Common myeloid progenitor, CD34-positive (primary cell): Measurements from ENCODE around the gene AKAP1.
A peak's percentile ranks its signal among the peaks of the same experiment; 100 is the strongest.

Source experiments
- CTCF ChIA-PET: fragments of 350-600 bp; sonication (Branson Sonifier 250); formaldehyde crosslinking; loops from one replicate; lab custom pipeline; 2021; ENCODE audit warnings: antibody characterized with exemption; lab: Charles Lee
- POLR2A ChIA-PET: fragments of 350-600 bp; sonication (Branson Sonifier 250); formaldehyde crosslinking; loops from one replicate; lab custom pipeline; 2021; ENCODE audit warnings: antibody characterized with exemption; lab: Charles Lee
- DNase-seq, 3 donors: peaks; one replicate each; pipeline versions ENCODE4 v3.0.0 to v3.0.0-alpha.2; 2013
- H3K27ac ChIP-seq, 2 experiments: 1 replicate in 1 of 2; 2 replicates in 1 of 2; pipeline ENCODE4 v1.7.0; 2013; ENCODE audit warnings: inconsistent platforms in 2 of 2, low read length in 2 of 2, mild to moderate bottlenecking in 2 of 2, low read depth in 1 of 2, moderate library complexity in 1 of 2; ENCODE audit not compliant: severe bottlenecking in 2 of 2, insufficient read depth in 1 of 2, poor library complexity in 1 of 2
- H3K27me3 ChIP-seq, 5 experiments: replicated peaks in 2 of 5; 1 replicate in 3 of 5; 2 replicates in 2 of 5; pipeline versions ENCODE4 v1.6.1 to v1.7.0; 2013; ENCODE audit warnings: low read length in 4 of 5, mild to moderate bottlenecking in 2 of 5, moderate library complexity in 2 of 5, inconsistent platforms in 1 of 5; ENCODE audit not compliant: insufficient read depth in 5 of 5, control insufficient read depth in 4 of 5
- H3K36me3 ChIP-seq, 4 experiments: 1 replicate in 2 of 4; 2 replicates in 2 of 4; pipeline versions ENCODE4 v1.6.1 to v1.7.0; 2013; ENCODE audit warnings: low read length in 3 of 4, control low read depth in 1 of 4, mild to moderate bottlenecking in 1 of 4; ENCODE audit not compliant: control insufficient read depth in 4 of 4, insufficient read depth in 4 of 4
- H3K4me1 ChIP-seq, 4 experiments: 1 replicate in 3 of 4; 2 replicates in 1 of 4; pipeline versions ENCODE4 v1.6.1 to v1.7.1; 2013; ENCODE audit warnings: low read length in 3 of 4, mild to moderate bottlenecking in 3 of 4, control low read depth in 1 of 4, inconsistent platforms in 1 of 4, moderate library complexity in 1 of 4; ENCODE audit not compliant: control insufficient read depth in 4 of 4, insufficient read depth in 4 of 4; ENCODE audit errors: control extremely low read depth in 1 of 4
- H3K4me3 ChIP-seq, 7 experiments: 1 replicate in 4 of 7; 2 replicates in 3 of 7; pipeline versions ENCODE4 v1.5.1 to v1.7.0; 2013; ENCODE audit warnings: mild to moderate bottlenecking in 7 of 7, low read length in 6 of 7, moderate library complexity in 6 of 7, inconsistent platforms in 2 of 7, low read depth in 2 of 7, control low read depth in 1 of 7; ENCODE audit not compliant: insufficient read depth in 4 of 7, control insufficient read depth in 1 of 7; ENCODE audit errors: extremely low read depth in 1 of 7
- H3K9me3 ChIP-seq, 5 experiments: 1 replicate in 4 of 5; 2 replicates in 1 of 5; pipeline versions ENCODE4 v1.6.1 to v1.7.1; 2013; ENCODE audit warnings: low read length in 4 of 5, mild to moderate bottlenecking in 2 of 5, inconsistent platforms in 1 of 5, low read depth in 1 of 5, moderate library complexity in 1 of 5; ENCODE audit not compliant: control insufficient read depth in 4 of 5, insufficient read depth in 2 of 5; ENCODE audit errors: control extremely low read depth in 1 of 5
- WGBS: methylation state at CpG from one replicate; pipeline ENCODE4 v1.1.5; 2013; ENCODE audit not compliant: insufficient coverage; 5-methylcytosine and 5-hydroxymethylcytosine counted together

AKAP1 gene

DNA sequence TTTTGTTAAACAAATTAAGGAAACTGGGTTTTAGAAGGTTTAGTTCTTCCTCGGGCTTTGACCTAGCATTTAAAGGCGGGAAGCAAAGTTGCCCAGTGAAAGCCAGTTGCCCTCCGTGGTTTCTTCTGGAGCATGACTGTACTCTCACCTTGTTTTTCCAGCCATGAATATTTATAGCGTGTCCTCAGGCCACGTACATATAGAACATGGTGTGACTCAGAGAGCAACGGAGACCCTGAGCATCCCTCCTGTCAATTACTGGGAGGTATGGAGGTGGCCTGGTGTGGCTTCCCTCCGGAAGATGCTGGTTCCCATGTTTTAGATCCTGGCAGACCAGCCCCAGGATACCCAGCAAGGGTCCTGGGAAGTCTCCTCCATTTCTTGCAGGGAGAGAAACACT, 48.4 kb downstream of the AKAP1 start:
- DNase-seq, result no peak
- 89% methylated on average over 7 of the region's 7 CpGs for WGBS
- ChIA-PET CTCF (no interaction called here), POLR2A (no interaction called here)
- peaks cover 0 to 18% (median 13%) of the 10 kb centered on the region in 4 experiments for H3K4me1 ChIP-seq
- no peaks in the 10 kb centered on the region for H3K27me3 ChIP-seq
- H3K4me3 ChIP-seq, result no peak overlapping the region
- no peaks in the 10 kb centered on the region for H3K36me3 ChIP-seq
- no peaks in the 10 kb centered on the region for H3K9me3 ChIP-seq
- no peak overlapping the region for H3K27ac ChIP-seq

GRCh38 chr17:57135026-57135788, 50.2 kb downstream of the AKAP1 start:
- Histone ChIP-seq H3K27me3 (no peaks in the 10 kb centered on the region), H3K27ac (no peak overlapping the region), H3K36me3 (no peaks in the 10 kb centered on the region), H3K4me3 (no peak overlapping the region), H3K4me1 (peaks cover 0 to 18% (median 13%) of the 10 kb centered on the region in 4 experiments), H3K9me3 (no peaks in the 10 kb centered on the region)
- ChIA-PET CTCF (interaction anchor here (0.6 to 1.4 kb wide), 4 partner anchors 9 to 648 kb away, joined by 3 to 6 read pairs (median 4); no protein-coding TSS in a partner anchor), POLR2A (no interaction called here)
- WGBS, result 95% methylated on average over 7 of the region's 13 CpGs
- DNase-seq, result no peak

DNA sequence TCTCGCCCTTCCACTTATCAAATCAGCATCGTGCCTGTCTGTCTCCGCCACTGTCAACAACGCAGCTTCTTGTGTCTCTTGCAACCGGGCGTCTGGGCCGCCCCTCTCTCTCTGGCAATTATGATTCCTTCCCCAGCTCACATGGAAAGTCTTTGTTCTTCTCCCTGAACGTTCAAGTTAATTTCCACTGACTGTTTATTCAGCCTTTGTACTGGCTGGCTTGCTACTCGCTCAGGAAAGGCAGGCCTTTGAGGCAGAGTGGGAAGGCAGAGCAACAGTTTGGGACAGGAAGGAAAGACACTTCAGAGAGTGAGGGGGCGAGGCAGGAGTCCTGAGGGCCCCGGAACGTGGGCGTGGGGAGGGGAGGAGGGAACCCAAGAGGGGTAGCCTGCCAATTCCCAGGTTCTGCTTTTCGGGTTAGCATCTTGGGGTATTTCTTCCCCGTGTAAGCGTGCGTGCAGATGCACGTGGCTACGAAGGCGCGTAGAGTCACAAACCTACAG, 50.8 kb downstream of the AKAP1 start:
- peak; percentile 38 to 85 (median 83) for DNase-seq
- ChIA-PET CTCF (interaction anchor here (0.7 to 1.4 kb wide), 5 partner anchors 9 to 697 kb away, joined by 3 to 6 read pairs (median 3); no protein-coding TSS in a partner anchor), POLR2A (no interaction called here)
- peaks cover 0 to 18% (median 13%) of the 10 kb centered on the region in 4 experiments for H3K4me1 ChIP-seq
- no peaks in the 10 kb centered on the region for H3K9me3 ChIP-seq
- no peaks in the 10 kb centered on the region for H3K36me3 ChIP-seq
- WGBS, result 29% methylated on average over 19 of the region's 21 CpGs
- H3K27me3 ChIP-seq, result no peaks in the 10 kb centered on the region
- H3K27ac ChIP-seq, result no peak overlapping the region
- H3K4me3 ChIP-seq, result peak overlapping the region in 2 of 7 experiments; percentile 9 to 17

GRCh38 chr17:57136355-57136754, 51.3 kb downstream of the AKAP1 start:
- Histone ChIP-seq H3K27me3 (no peaks in the 10 kb centered on the region), H3K9me3 (no peaks in the 10 kb centered on the region), H3K4me3 (peak overlapping the region in 2 of 7 experiments; percentile 4 to 17), H3K4me1 (peaks cover 0 to 15% (median 13%) of the 10 kb centered on the region in 4 experiments), H3K27ac (no peak overlapping the region), H3K36me3 (no peaks in the 10 kb centered on the region)
- ChIA-PET POLR2A (no interaction called here), CTCF (interaction anchor here (1.0 to 1.3 kb wide), 3 partner anchors 8 to 697 kb away, joined by 3 to 6 read pairs (median 3); no protein-coding TSS in a partner anchor)
- 53% methylated on average over 12 of the region's 13 CpGs for WGBS
- DNase-seq, result no peak

DNA sequence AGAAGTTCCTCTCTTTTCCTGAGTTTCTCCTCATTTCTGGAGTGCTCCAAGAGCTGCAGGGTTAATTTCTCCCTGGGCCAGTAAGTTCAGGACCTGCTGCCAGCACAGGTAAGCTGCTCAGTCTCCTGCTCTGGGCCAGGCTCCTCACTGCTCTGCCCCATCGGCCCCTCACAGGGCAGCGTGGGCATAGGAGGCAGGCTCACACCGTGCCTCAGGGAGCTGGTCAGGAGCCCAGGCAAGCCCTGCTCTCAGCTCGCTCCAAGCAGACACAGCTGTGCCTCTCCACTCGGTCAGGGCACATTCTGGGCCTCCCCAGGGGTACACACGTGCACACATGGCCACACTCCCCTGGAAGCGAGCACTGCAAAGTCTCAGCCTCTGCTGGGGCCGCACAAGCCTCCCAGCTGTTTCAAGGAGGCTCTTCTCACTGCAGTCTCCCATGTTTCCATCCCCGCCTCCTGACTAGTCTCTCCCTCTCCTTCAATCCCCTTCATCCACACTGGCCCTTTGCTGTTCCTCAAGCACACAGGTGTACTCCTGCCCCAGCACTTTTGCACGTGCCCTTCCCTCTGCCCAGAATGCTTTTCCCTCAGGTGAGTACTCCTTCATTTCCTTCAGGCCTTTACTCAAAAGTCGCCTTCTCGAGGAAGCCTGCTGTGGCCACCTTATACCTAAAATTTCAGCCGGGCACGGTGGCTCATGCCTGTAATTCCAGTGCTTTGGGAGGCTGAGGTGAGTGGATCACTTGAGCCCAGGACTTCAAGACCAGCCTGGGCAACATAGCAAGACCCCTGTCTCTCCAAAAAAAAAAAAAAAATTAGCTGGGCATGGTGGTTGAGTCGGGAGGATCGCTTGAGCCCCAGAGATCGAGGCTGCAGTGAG, 53.2 kb downstream of the AKAP1 start:
- no peak for DNase-seq
- 93% methylated on average over 10 of the region's 17 CpGs for WGBS
- Histone ChIP-seq H3K9me3 (no peaks in the 10 kb centered on the region), H3K27me3 (no peaks in the 10 kb centered on the region), H3K27ac (no peak overlapping the region), H3K4me3 (no peak overlapping the region), H3K36me3 (no peaks in the 10 kb centered on the region), H3K4me1 (peaks cover 0 to 15% (median 13%) of the 10 kb centered on the region in 4 experiments)
- CTCF ChIA-PET, result no interaction called here
- POLR2A ChIA-PET, result interaction anchor here (0.6 kb wide), 1 partner anchor 889 kb away, joined by 3 read pairs; no protein-coding TSS in a partner anchor

DNA sequence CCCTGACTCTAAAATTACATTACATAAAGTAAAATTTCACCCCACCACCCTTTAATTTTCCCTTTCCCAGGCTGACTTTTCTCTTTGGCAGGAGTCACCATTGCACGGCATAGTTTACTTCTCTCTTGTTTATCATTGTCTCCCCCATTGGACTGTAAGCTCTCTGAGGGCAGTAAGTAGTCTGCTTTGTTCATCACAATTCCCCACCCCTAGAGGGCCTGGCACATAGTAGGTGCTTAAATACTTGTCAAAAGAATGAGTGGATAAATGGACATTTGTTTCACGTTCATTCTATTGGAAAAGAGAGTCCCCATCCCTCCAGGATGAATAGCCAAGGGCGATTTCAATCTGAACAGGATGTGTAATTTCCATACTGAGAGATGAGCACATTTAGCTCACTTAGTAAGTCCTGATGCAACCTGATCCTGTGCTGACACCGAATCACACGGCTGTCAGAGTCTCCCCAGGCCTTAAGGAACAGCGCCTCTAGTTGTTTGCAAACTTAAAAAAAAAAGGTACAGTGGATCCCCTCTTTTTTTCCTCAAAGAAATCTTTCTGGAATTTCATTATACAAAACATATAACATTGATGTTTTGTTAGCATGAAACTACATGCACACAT, 54.0 kb downstream of the AKAP1 start:
- Histone ChIP-seq H3K27ac (no peak overlapping the region), H3K4me1 (peaks cover 0 to 15% (median 13%) of the 10 kb centered on the region in 4 experiments), H3K36me3 (no peaks in the 10 kb centered on the region), H3K4me3 (no peak overlapping the region), H3K27me3 (no peaks in the 10 kb centered on the region), H3K9me3 (no peaks in the 10 kb centered on the region)
- ChIA-PET POLR2A (interaction anchor here (0.6 kb wide), 1 partner anchor 888 kb away, joined by 3 read pairs; no protein-coding TSS in a partner anchor), CTCF (no interaction called here)
- 94% methylated on average over 5 of the region's 6 CpGs for whole genome bisulfite sequencing
- no peak for DNase-seq
